Measurements from ENCODE around the gene CSTPP1. TPM values are rescaled to one million over a fixed set of nuclear protein-coding genes. Genes with fewer than 3 reads are reported as not detected.

Gene CSTPP1
- total and polyA plus RNA-seq, 5 donors from 2014 or later = 15.1 to 18.3 (median 15.5) TPM

- peaks cover 0 to 10% (median 4%) of the 10 kb centered on the region in 4 donors for H3K4me1 Mint-ChIP-seq
- H3K36me3 ChIP-seq (ENCODE audit: control insufficient read depth, insufficient read depth, low read length) = peaks cover 20% of the 10 kb centered on the region
- peak in 1 of 2 donors; percentile 3 for ATAC-seq (ENCODE audit: low read depth in 2 of 2)
- peak overlapping the region in 1 of 3 donors; percentile 43 for H3K27ac Mint-ChIP-seq
- H3K27me3 Mint-ChIP-seq = peaks cover 4% of the 10 kb centered on the region
- H3K4me3 Mint-ChIP-seq = no peak overlapping the region
- H3K9me3 Mint-ChIP-seq = no peaks in the 10 kb centered on the region
- H3K4me1 ChIP-seq (ENCODE audit: control insufficient read depth, insufficient read depth, low read length, poor library complexity, severe bottlenecking) = peaks cover under 1% of the 10 kb centered on the region
- H3K4me3 ChIP-seq (ENCODE audit: low read depth, low read length) = no peak overlapping the region
- DNase-seq = no peak
- no peaks in the 10 kb centered on the region for H3K27me3 ChIP-seq (ENCODE audit: control insufficient read depth, insufficient read depth, low read length)
- no peaks in the 10 kb centered on the region for H3K9me3 ChIP-seq (ENCODE audit: control insufficient read depth in 2 of 2, low read length in 2 of 2)
- H3K27ac ChIP-seq (ENCODE audit: insufficient read depth, low read length, poor library complexity, severe bottlenecking) = no peak overlapping the region
- H3K36me3 Mint-ChIP-seq = peaks cover 5% of the 10 kb centered on the region
Observed at GRCh38 chr11:47160753-47161133, 224.2 kb downstream of the CSTPP1 start.

- Mint-ChIP-seq H3K27me3 (peaks cover 4% of the 10 kb centered on the region), H3K36me3 (peaks cover 5% of the 10 kb centered on the region), H3K4me3 (no peak overlapping the region), H3K4me1 (peaks cover 0 to 8% (median 4%) of the 10 kb centered on the region in 4 donors), H3K9me3 (no peaks in the 10 kb centered on the region), H3K27ac (peak overlapping the region in 1 of 3 donors; percentile 43)
- peaks cover 26% of the 10 kb centered on the region for H3K36me3 ChIP-seq (ENCODE audit: control insufficient read depth, insufficient read depth, low read length)
- DNase-seq (peak; percentile 44 to 75 (median 66)), ATAC-seq (ENCODE audit: low read depth in 2 of 2) (peak; percentile 74 to 75)
- no peak overlapping the region for H3K27ac ChIP-seq (ENCODE audit: insufficient read depth, low read length, poor library complexity, severe bottlenecking)
- no peaks in the 10 kb centered on the region for H3K4me1 ChIP-seq (ENCODE audit: control insufficient read depth, insufficient read depth, low read length, poor library complexity, severe bottlenecking)
- no peaks in the 10 kb centered on the region for H3K27me3 ChIP-seq (ENCODE audit: control insufficient read depth, insufficient read depth, low read length)
- H3K4me3 ChIP-seq (ENCODE audit: low read depth, low read length) = no peak overlapping the region
- no peaks in the 10 kb centered on the region for H3K9me3 ChIP-seq (ENCODE audit: control insufficient read depth in 2 of 2, low read length in 2 of 2)
Observed at GRCh38 chr11:47161134-47161854, 224.7 kb downstream of the CSTPP1 start.

- no peaks in the 10 kb centered on the region for H3K9me3 ChIP-seq (ENCODE audit: control insufficient read depth in 2 of 2, low read length in 2 of 2)
- H3K4me1 Mint-ChIP-seq = peaks cover 0 to 8% (median 3%) of the 10 kb centered on the region in 4 donors
- no peak overlapping the region for H3K27ac ChIP-seq (ENCODE audit: insufficient read depth, low read length, poor library complexity, severe bottlenecking)
- no peak overlapping the region for H3K4me3 Mint-ChIP-seq
- H3K36me3 Mint-ChIP-seq = peaks cover 5% of the 10 kb centered on the region
- H3K4me3 ChIP-seq (ENCODE audit: low read depth, low read length) = no peak overlapping the region
- DNase-seq (no peak), ATAC-seq (ENCODE audit: low read depth in 2 of 2) (no peak)
- H3K36me3 ChIP-seq (ENCODE audit: control insufficient read depth, insufficient read depth, low read length) = peaks cover 31% of the 10 kb centered on the region
- no peaks in the 10 kb centered on the region for H3K27me3 ChIP-seq (ENCODE audit: control insufficient read depth, insufficient read depth, low read length)
- H3K27ac Mint-ChIP-seq = no peak overlapping the region
- H3K9me3 Mint-ChIP-seq = no peaks in the 10 kb centered on the region
- peaks cover 4% of the 10 kb centered on the region for H3K27me3 Mint-ChIP-seq
- H3K4me1 ChIP-seq (ENCODE audit: control insufficient read depth, insufficient read depth, low read length, poor library complexity, severe bottlenecking) = no peaks in the 10 kb centered on the region
Observed at GRCh38 chr11:47161890-47162289, 225.3 kb downstream of the CSTPP1 start.

GRCh38 chr11:47162426-47162825 lies 225.9 kb downstream of the CSTPP1 start:
- peaks cover 37% of the 10 kb centered on the region for H3K36me3 ChIP-seq (ENCODE audit: control insufficient read depth, insufficient read depth, low read length)
- DNase-seq = no peak

GRCh38 chr11:47163193-47163592 lies 226.6 kb downstream of the CSTPP1 start:
- H3K27me3 ChIP-seq (ENCODE audit: control insufficient read depth, insufficient read depth, low read length) = no peaks in the 10 kb centered on the region
- no peak overlapping the region for H3K4me3 ChIP-seq (ENCODE audit: low read depth, low read length)
- Mint-ChIP-seq H3K27ac (no peak overlapping the region), H3K4me3 (no peak overlapping the region), H3K27me3 (peaks cover 4% of the 10 kb centered on the region), H3K4me1 (peaks cover 0 to 5% (median 1%) of the 10 kb centered on the region in 4 donors), H3K36me3 (peaks cover 11% of the 10 kb centered on the region), H3K9me3 (no peaks in the 10 kb centered on the region)
- H3K9me3 ChIP-seq (ENCODE audit: control insufficient read depth in 2 of 2, low read length in 2 of 2) = no peaks in the 10 kb centered on the region
- no peaks in the 10 kb centered on the region for H3K4me1 ChIP-seq (ENCODE audit: control insufficient read depth, insufficient read depth, low read length, poor library complexity, severe bottlenecking)
- H3K36me3 ChIP-seq (ENCODE audit: control insufficient read depth, insufficient read depth, low read length) = peaks cover 44% of the 10 kb centered on the region
- ATAC-seq (ENCODE audit: low read depth in 2 of 2) (no peak), DNase-seq (no peak)
- no peak overlapping the region for H3K27ac ChIP-seq (ENCODE audit: insufficient read depth, low read length, poor library complexity, severe bottlenecking)

More at GRCh38 chr11:47162426-47162825, 225.9 kb downstream of the CSTPP1 start:
- Histone ChIP-seq H3K4me3 (ENCODE audit: low read depth, low read length) (no peak overlapping the region), H3K27ac (ENCODE audit: insufficient read depth, low read length, poor library complexity, severe bottlenecking) (no peak overlapping the region), H3K4me1 (ENCODE audit: control insufficient read depth, insufficient read depth, low read length, poor library complexity, severe bottlenecking) (no peaks in the 10 kb centered on the region), H3K27me3 (ENCODE audit: control insufficient read depth, insufficient read depth, low read length) (no peaks in the 10 kb centered on the region), H3K9me3 (ENCODE audit: control insufficient read depth in 2 of 2, low read length in 2 of 2) (no peaks in the 10 kb centered on the region)
- peaks cover 4% of the 10 kb centered on the region for H3K27me3 Mint-ChIP-seq
- H3K27ac Mint-ChIP-seq = no peak overlapping the region
- H3K4me3 Mint-ChIP-seq = no peak overlapping the region
- no peak for ATAC-seq (ENCODE audit: low read depth in 2 of 2)
- no peaks in the 10 kb centered on the region for H3K9me3 Mint-ChIP-seq
- peaks cover 9% of the 10 kb centered on the region for H3K36me3 Mint-ChIP-seq
- H3K4me1 Mint-ChIP-seq = peaks cover 0 to 8% (median 3%) of the 10 kb centered on the region in 4 donors

- Mint-ChIP-seq H3K36me3 (peaks cover 12% of the 10 kb centered on the region), H3K27me3 (peaks cover 4% of the 10 kb centered on the region), H3K9me3 (no peaks in the 10 kb centered on the region), H3K27ac (no peak overlapping the region), H3K4me1 (peaks cover 0 to 2% (median 0%) of the 10 kb centered on the region in 4 donors), H3K4me3 (peak overlapping the region in 1 of 4 donors; percentile 54)
- Histone ChIP-seq H3K36me3 (ENCODE audit: control insufficient read depth, insufficient read depth, low read length) (peaks cover 51% of the 10 kb centered on the region), H3K27me3 (ENCODE audit: control insufficient read depth, insufficient read depth, low read length) (no peaks in the 10 kb centered on the region), H3K27ac (ENCODE audit: insufficient read depth, low read length, poor library complexity, severe bottlenecking) (no peak overlapping the region), H3K4me1 (ENCODE audit: control insufficient read depth, insufficient read depth, low read length, poor library complexity, severe bottlenecking) (no peaks in the 10 kb centered on the region), H3K4me3 (ENCODE audit: low read depth, low read length) (no peak overlapping the region), H3K9me3 (ENCODE audit: control insufficient read depth in 2 of 2, low read length in 2 of 2) (no peaks in the 10 kb centered on the region)
- ATAC-seq (ENCODE audit: low read depth in 2 of 2) (no peak), DNase-seq (no peak)
Observed at GRCh38 chr11:47163898-47164297, 227.3 kb downstream of the CSTPP1 start.

GRCh38 chr11:47164321-47164720 lies 227.8 kb downstream of the CSTPP1 start:
- Histone ChIP-seq H3K27ac (ENCODE audit: insufficient read depth, low read length, poor library complexity, severe bottlenecking) (no peak overlapping the region), H3K36me3 (ENCODE audit: control insufficient read depth, insufficient read depth, low read length) (peaks cover 54% of the 10 kb centered on the region), H3K4me3 (ENCODE audit: low read depth, low read length) (no peak overlapping the region), H3K4me1 (ENCODE audit: control insufficient read depth, insufficient read depth, low read length, poor library complexity, severe bottlenecking) (no peaks in the 10 kb centered on the region), H3K27me3 (ENCODE audit: control insufficient read depth, insufficient read depth, low read length) (no peaks in the 10 kb centered on the region), H3K9me3 (ENCODE audit: control insufficient read depth in 2 of 2, low read length in 2 of 2) (no peaks in the 10 kb centered on the region)
- DNase-seq (no peak), ATAC-seq (ENCODE audit: low read depth in 2 of 2) (no peak)
- peak overlapping the region in 1 of 4 donors; percentile 21 for H3K4me3 Mint-ChIP-seq
- peaks cover 0 to 2% (median 0%) of the 10 kb centered on the region in 4 donors for H3K4me1 Mint-ChIP-seq
- no peaks in the 10 kb centered on the region for H3K9me3 Mint-ChIP-seq
- H3K27ac Mint-ChIP-seq = no peak overlapping the region
- H3K27me3 Mint-ChIP-seq = no peaks in the 10 kb centered on the region
- peaks cover 12% of the 10 kb centered on the region for H3K36me3 Mint-ChIP-seq
